Dedifferentiated amniotic fluid mesenchymal stem cell (primary cell): ENCODE results near the gene KPNA6.
"Not testable (repeated sequence)": the region's sequence is repeated elsewhere in the genome, so short reads cannot be mapped to it uniquely, and the experiment has no call there.

Source experiments
- DNase-seq: peaks from one replicate; pipeline ENCODE4 v3.0.0-alpha.2; 2016; ENCODE audit errors: extremely low spot score

The KPNA6 gene

GRCh38 chr1:32142446-32143301 lies 34.8 kb downstream of the KPNA6 start:
- peak; percentile 91 for DNase-seq

- not testable (repeated sequence) for DNase-seq
Observed at GRCh38 chr1:32143302-32143695, 35.4 kb downstream of the KPNA6 start.

GRCh38 chr1:32144033-32144432 lies 36.2 kb downstream of the KPNA6 start:
- no peak for DNase-seq

- not testable (repeated sequence) for DNase-seq
Observed at GRCh38 chr1:32147799-32148198, 39.9 kb downstream of the KPNA6 start.

- no peak for DNase-seq
Observed at GRCh38 chr1:32150847-32151246, 43.0 kb downstream of the KPNA6 start.

GRCh38 chr1:32151319-32151787 lies 43.5 kb downstream of the KPNA6 start:
- peak; percentile 56 for DNase-seq

- no peak for DNase-seq
Observed at GRCh38 chr1:32159189-32159588, 51.3 kb downstream of the KPNA6 start.

- DNase-seq = no peak
Observed at GRCh38 chr1:32163405-32163804, 55.5 kb downstream of the KPNA6 start.

- not testable (repeated sequence) for DNase-seq
Observed at GRCh38 chr1:32165633-32166032, 57.8 kb downstream of the KPNA6 start.

- no peak for DNase-seq
Observed at GRCh38 chr1:32170991-32171390, 63.1 kb downstream of the KPNA6 start.

GRCh38 chr1:32172621-32173245 lies 64.9 kb downstream of the KPNA6 start:
- DNase-seq = no peak

- DNase-seq = no peak
Observed at GRCh38 chr1:32178380-32179192, 70.7 kb downstream of the KPNA6 start.

GRCh38 chr1:32179193-32179442 lies 71.3 kb downstream of the KPNA6 start:
- no peak for DNase-seq

- DNase-seq = peak; percentile 88
Observed at GRCh38 chr1:32179443-32180185, 71.8 kb downstream of the KPNA6 start, which contains the start of gene TXLNA. TXLNA (plus strand) TSS chr1:32179675; CDS start chr1:32180346, 671 bp downstream.

GRCh38 chr1:32180186-32181060 lies 72.6 kb downstream of the KPNA6 start:
- peak; percentile 68 for DNase-seq

- DNase-seq = no peak
Observed at GRCh38 chr1:32181065-32181464, 73.2 kb downstream of the KPNA6 start.

GRCh38 chr1:32181563-32181962 lies 73.7 kb downstream of the KPNA6 start:
- DNase-seq = no peak

GRCh38 chr1:32182060-32182459 lies 74.2 kb downstream of the KPNA6 start:
- no peak for DNase-seq

- no peak for DNase-seq
Observed at GRCh38 chr1:32184650-32185049, 76.8 kb downstream of the KPNA6 start.

GRCh38 chr1:32186077-32186476 lies 78.2 kb downstream of the KPNA6 start:
- no peak for DNase-seq

GRCh38 chr1:32186491-32186890 lies 78.6 kb downstream of the KPNA6 start:
- DNase-seq = no peak
